Bronchial epithelial cell (primary cell): ENCODE measurements around the gene BTRC. TPM values are rescaled to one million over a fixed set of nuclear protein-coding genes. Genes with fewer than 3 reads are reported as not detected.
A peak's percentile ranks its signal among the peaks of the same experiment; 100 is the strongest.
"Not testable (repeated sequence)": the region's sequence is repeated elsewhere in the genome, so short reads cannot be mapped to it uniquely, and the experiment has no call there.

Source experiments
- DNase-seq: peaks from one replicate; pipeline ENCODE4 v3.0.0-alpha.2; 2010; ENCODE audit warnings: low read depth
- FAIRE-seq: peaks from 2 replicates; lab custom pipeline; 2011; peaks lifted over from hg19 to GRCh38; lab: Jason Lieb, UNC
- H3K27me3 ChIP-seq: 2 replicates; pipeline ENCODE4 v1.5.1; 2011; ENCODE audit warnings: low read length; ENCODE audit not compliant: control insufficient read depth, insufficient read depth
- H3K36me3 ChIP-seq: 2 replicates; pipeline ENCODE4 v1.5.1; 2011; ENCODE audit warnings: low read length; ENCODE audit not compliant: control insufficient read depth, insufficient read depth
- H3K4me3 ChIP-seq: 2 replicates; pipeline ENCODE4 v1.5.1; 2011; ENCODE audit warnings: mild to moderate bottlenecking, low read depth, low read length, control low read depth
- total RNA-seq: library from RNA; depleted of rRNA; stranded (reverse); fragments of >200 nt; gene quantifications from 2 replicates; pipeline ENCODE4 v1.2.1, GENCODE V29; 2014
- TF ChIP-seq, protein P1 (sequence below): IDR thresholded peaks from 2 replicates; pipeline ENCODE4 v1.5.1; 2011; ENCODE audit warnings: mild to moderate bottlenecking, moderate library complexity, low read length, control low read depth, inconsistent platforms; ENCODE audit not compliant: insufficient read depth, severe bottlenecking

BTRC gene
- total RNA-seq, 1 donor from 2014 or later, result 6.8 TPM

DNA sequence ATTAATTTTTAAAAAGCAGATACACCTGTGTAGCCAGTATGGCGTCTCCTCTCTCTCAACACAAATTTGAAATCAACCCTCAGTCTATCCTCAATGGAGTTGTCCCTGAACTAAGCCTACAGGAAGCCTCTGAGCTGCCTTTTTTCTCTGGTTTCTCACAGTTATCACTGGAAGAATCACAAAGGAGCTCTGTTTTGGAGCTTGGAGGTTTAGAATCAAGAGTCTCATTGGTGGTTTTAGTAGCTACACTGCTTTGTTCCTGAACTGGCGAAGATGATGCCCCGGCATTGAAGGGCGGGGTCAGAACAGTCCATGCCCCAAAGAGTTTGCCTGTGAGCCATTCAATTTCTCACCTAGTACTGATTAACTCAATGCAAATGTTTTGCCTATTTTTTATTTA is 16.1 kb upstream of the BTRC start:
- Histone ChIP-seq H3K4me3 (no peak overlapping the region), H3K36me3 (no peaks in the 10 kb centered on the region), H3K27me3 (peaks cover 2% of the 10 kb centered on the region)
- DNase-seq, result no peak
- TF ChIP-seq, protein P1, sequence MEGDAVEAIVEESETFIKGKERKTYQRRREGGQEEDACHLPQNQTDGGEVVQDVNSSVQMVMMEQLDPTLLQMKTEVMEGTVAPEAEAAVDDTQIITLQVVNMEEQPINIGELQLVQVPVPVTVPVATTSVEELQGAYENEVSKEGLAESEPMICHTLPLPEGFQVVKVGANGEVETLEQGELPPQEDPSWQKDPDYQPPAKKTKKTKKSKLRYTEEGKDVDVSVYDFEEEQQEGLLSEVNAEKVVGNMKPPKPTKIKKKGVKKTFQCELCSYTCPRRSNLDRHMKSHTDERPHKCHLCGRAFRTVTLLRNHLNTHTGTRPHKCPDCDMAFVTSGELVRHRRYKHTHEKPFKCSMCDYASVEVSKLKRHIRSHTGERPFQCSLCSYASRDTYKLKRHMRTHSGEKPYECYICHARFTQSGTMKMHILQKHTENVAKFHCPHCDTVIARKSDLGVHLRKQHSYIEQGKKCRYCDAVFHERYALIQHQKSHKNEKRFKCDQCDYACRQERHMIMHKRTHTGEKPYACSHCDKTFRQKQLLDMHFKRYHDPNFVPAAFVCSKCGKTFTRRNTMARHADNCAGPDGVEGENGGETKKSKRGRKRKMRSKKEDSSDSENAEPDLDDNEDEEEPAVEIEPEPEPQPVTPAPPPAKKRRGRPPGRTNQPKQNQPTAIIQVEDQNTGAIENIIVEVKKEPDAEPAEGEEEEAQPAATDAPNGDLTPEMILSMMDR, result no peak
- FAIRE-seq, result no peak

DNA sequence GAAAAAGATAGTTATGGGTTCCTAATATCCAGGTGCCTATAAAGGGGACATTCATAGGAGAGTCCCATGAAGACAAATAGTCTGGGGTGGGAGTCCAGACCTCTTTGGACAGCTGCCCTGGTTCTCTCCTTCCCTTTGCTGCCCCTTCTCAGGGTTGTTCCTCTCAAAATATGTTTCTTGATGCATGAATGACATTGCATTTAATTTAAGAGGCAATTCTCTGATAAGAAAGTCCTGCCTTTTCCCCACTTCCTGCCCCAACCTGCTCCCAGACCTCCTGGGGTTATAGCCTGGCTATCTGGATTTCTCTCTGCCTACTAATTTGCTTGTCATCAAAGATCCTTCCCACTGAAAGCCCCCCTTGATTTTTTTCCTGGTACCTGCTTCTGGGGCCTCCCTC is 12.5 kb upstream of the BTRC start:
- DNase-seq (no peak), FAIRE-seq (no peak)
- H3K27me3 ChIP-seq, result no peaks in the 10 kb centered on the region
- no peak overlapping the region for H3K4me3 ChIP-seq
- no peaks in the 10 kb centered on the region for H3K36me3 ChIP-seq
- TF ChIP-seq, protein P1, result no peak

DNA sequence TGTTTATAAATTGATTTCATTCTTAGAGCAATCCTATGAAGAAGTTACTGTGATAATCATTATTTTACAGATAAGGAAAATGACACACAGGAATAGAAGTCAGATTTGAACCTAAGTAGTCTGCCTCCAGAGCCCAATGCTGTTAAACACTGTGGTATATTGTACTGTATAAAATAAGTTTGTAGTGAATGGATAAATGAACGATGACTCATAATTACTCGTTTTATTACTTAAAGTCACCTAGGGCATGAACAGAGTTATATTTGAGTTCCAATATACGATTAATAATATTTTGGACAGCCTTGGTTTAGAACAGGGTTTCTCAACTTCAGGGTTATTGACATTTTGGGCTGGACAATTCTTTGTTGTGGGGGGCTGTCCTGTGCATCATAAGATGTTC is 7.8 kb upstream of the BTRC start:
- no peak for FAIRE-seq
- Histone ChIP-seq H3K36me3 (no peaks in the 10 kb centered on the region), H3K27me3 (peaks cover 2% of the 10 kb centered on the region), H3K4me3 (no peak overlapping the region)
- TF ChIP-seq, protein P1, result no peak
- DNase-seq, result no peak

DNA sequence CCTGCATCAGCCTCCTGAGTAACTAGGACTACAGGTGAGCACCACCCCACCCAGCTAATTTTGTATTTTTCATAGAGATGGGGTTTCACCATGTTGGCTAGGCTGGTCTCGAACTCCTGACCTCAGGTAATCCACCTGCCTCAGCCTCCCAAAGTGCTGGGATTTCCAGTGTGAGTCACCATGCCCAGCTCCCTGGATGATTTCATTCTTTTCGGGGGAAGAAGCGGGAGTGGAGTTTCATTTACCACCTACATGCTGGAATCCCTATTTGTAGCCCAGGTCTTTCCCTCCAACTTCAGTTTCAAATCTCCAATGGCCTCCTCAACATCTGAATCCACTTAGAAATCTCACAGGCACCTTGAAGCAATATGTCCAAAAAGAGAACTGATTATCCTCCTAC is 2.9 kb upstream of the BTRC start:
- peak; percentile 35 for DNase-seq
- no peak for FAIRE-seq
- TF ChIP-seq, protein P1, result no peak

DNA sequence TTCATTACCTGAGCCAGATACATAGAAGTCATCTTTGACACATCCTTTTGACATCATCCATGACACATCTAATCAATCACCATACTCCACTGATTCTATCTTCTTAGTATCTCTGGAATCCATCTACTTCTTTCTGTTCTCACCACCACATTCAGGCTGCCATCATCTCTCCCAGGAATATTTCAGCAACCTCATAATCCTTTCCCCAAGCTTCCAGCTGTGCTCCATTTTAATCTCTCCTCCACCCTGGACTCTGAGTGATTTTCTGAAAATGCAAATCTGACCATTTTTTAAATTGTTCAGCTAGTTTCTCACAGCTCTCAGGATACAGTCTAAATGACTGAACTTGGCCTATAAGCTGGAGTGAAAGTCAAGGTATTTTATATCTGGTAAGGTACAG is 2.5 kb upstream of the BTRC start:
- H3K4me3 ChIP-seq, result no peak overlapping the region
- TF ChIP-seq, protein P1, result no peak
- peaks cover 2% of the 10 kb centered on the region for H3K27me3 ChIP-seq
- no peaks in the 10 kb centered on the region for H3K36me3 ChIP-seq
- DNase-seq (peak; percentile 32), FAIRE-seq (no peak)

More for the DNA sequence above, 2.9 kb upstream of the BTRC start:
- Histone ChIP-seq H3K4me3 (no peak overlapping the region), H3K27me3 (peaks cover 2% of the 10 kb centered on the region), H3K36me3 (no peaks in the 10 kb centered on the region)

DNA sequence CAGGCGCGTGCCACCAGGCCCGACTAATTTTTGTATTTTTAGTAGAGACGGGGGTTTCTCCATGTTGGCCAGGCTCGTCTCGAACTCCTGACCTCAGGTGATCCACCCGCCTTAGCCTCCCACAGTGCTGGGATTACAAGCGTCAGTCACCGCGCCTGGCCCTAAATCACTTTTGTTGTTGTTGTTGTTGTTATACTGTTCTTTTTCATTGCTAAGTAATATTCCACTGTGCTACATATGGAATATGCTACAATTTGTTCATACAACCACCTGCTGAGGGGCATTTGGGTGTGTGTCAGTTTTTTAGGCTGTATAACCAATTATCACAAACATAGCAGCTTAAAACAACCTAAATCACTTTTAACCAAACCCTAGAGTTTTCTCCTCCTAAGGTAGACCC is 1.1 kb upstream of the BTRC start:
- DNase-seq, FAIRE-seq, H3K4me3 ChIP-seq, H3K36me3 ChIP-seq, H3K27me3 ChIP-seq: not testable (repeated sequence)
